ENCODE results near the gene KIF11.

Gene KIF11

DNA sequence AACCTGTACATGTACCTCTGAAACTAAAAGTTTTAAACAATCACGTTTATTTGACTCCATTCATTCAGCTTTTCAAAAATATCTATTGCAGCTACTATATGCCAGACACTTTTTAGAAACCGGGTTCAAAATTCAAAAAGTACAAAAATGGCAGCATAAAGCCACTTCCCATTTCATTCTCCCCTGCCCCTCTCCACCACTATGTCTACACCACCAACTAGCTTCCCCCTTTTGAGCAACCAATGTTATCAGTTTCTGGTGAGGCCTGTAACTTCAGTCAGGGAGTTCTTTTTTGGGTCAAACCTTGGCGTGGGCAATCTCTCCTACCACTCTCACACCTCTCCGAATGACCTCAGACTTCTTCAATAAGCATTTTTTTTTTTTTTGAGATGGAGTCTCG is 85.3 kb downstream of the KIF11 start:
- no peak for DNase-seq (ENCODE audit: low spot score)

DNA sequence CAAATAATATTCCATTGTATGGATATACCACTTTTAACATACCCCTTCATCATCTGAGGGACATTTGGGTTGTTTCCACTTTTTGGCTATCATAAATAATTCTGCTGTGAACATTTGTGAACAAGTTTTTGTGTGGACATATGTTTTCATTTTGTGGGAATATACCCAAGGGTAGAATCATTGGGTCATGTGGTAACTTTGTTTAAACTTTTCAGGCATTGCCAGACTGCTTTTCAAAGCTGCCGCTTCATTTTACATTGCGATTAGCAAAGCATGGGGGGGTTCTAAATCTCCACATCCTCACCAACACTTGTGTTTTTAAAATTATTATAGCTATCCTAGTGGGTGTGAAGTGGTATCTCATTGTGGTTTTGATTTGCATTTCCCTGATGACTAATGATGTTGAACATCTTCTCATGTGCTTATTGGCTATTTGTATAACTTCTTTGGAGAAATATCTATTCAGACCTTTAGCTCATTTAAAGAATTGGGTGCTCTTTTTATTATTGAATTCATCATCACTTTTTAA is 88.4 kb downstream of the KIF11 start:
- DNase-seq (ENCODE audit: low spot score) = no peak

DNA sequence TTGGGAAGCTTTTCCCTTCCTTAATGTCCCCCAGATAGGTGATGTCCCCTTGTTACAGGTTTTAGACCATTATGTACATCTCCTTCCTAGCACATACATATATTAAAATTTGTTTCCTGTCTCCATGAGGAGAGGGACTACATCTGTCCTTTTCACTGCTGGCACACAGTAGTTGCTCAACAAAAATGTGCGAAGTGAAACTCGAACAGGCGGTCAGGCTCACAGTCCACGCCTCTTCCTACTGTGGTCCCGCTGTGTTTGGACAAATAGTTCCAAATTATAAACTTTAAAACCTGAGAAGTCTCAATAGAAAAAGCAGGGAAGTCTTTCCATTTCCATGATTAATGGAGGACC is 95.6 kb downstream of the KIF11 start:
- DNase-seq (ENCODE audit: low spot score) = no peak

DNA sequence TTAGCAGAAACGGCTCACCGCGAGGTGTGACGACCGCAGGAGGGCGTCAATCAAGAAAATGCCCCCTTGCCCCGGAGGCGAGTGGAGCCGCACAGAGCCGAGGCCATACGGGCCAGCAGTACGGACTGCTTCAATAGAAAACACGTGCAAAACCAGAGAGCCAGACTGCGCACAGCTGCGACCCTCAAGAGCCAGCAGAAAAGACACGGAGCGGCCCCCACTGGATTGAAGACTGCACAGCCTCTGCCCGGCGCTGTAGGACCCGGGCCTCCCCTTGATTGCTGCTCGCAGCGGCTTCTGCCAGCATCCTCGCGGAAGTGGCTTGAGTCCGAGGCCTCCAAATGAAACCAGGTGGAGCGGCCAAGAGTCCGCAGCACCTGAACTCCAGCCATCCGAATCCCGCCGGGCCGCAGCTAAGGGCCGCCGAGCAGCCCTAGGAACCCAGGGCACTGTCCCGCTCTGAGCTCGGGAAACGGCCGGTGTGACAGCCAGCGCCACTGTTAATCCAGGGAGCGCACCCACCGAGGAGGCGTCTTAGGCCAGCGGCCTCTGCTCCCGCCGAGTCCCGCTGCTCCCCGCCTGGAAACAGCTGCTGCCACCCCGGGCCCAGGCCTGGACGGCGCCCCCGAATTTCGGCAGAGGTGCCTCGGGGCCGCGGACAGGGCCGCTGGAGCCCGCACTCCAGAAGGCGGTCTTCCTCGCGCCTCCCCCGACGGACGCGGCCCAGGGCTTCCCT is 96.2 kb downstream of the KIF11 start:
- DNase-seq (ENCODE audit: low spot score) = peak; percentile 29

DNA sequence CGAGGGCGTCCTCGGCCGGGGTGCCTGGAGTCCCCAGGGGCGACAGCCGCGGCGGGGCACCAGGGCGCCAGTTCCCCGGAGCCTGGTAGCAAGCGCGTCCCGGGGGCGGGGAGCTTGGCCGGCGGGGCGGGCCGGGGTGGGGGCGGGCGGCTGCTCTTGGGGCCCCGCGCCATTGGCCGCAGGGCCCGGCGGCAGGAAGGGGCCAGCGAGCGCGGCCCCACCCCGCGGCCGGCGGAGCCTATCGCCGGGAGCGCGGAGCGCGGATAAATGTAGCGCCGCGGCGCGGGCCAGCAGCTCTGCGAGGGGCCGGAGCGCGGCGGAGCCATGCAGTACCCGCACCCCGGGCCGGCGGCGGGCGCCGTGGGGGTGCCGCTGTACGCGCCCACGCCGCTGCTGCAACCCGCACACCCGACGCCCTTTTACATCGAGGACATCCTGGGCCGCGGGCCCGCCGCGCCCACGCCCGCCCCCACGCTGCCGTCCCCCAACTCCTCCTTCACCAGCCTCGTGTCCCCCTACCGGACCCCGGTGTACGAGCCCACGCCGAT is 96.8 kb downstream of the KIF11 start, which contains the start of gene HHEX:
Gene HHEX, plus strand, starts transcription at position 293 of the 548 bp plus-strand sequence. Its CDS starts 32 bp downstream, at position 325.
- peak; percentile 79 for DNase-seq (ENCODE audit: low spot score)

DNA sequence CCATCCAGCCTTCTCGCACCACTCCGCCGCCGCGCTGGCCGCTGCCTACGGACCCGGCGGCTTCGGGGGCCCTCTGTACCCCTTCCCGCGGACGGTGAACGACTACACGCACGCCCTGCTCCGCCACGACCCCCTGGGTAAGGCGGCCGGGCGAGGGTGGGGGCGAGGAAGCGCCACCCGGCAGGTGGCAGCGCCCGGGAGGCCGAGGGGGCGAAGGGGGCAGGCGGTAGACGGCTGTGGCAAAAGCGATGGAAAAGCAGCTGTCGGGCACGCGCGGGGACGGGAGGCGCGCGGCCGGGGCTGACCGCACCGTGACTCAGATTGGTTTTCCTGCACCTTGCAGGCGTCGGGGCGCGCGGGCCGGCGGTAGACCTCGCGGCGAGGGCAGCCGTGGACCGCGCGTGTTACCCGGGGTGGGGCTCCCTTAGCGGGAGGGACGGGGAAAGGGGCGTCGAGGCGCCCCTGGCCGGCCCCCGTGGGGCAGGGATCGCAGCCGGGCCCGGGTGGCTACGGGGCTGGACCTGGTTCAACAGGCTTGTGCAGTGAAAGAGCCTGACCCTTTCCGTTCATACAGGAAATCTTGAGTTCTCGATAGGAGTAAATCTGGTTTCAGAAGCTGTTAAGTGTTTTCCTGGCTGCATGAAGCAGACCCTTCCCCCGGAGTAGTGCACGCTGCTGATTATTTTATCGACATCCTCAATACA is 97.4 kb downstream of the KIF11 start:
- DNase-seq (ENCODE audit: low spot score) = peak; percentile 66

DNA sequence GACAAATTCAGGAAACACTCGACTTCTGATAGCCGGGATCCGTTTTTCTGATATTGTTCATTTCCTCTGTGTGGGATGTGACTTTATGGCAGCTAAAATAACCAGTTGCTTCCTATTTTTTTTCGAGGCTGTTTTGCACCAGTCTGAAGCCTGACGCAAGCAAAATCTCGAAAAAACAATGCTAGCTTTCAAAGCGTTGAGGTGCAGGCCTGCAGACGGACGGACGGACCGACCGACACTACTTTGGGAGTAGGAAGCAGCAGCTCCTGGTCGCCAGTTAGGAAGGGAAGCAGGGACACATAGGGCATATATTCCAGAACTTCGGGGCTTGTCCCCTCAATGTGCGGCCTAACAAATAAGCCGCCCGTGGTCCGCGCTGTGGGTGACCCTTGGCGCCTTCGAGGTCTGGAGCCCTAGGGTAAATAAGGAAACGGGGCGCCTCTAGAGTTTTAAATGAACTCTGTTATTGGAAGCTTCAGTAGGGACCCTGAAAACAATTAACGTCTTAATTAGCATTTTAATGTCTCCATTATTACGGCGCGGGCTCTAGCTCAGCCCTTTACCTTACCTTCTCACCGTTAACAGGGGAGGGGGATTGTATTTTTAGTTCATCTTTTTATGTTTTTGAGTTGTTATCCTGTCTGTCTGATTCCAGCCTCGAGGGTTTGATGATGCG is 98.1 kb downstream of the KIF11 start:
- no peak for DNase-seq (ENCODE audit: low spot score)

DNA sequence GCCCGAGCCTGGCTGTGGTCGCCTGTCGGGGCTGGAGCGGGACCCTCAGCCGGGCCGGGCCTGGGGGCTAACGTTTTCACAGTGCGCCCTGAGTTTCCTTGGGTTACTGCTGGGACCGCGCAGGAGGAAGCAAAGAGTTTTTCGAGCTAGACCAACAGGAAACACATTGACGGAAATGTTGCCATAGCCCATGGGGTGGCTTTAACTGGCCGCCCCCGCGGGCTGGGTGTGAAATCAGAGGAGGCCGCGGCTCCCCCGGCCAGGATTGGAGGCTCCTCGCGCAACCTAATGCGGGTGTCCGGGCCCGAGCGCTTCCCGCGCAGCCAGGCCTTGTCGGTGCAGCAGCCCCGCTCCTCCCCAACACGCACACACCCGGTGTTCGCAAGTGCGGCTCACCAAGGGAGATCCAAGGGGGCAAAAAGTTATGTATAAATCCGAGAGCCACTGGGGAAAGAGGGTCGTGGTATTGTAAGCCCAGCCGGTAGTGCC is 98.7 kb downstream of the KIF11 start:
- DNase-seq (ENCODE audit: low spot score) = no peak

DNA sequence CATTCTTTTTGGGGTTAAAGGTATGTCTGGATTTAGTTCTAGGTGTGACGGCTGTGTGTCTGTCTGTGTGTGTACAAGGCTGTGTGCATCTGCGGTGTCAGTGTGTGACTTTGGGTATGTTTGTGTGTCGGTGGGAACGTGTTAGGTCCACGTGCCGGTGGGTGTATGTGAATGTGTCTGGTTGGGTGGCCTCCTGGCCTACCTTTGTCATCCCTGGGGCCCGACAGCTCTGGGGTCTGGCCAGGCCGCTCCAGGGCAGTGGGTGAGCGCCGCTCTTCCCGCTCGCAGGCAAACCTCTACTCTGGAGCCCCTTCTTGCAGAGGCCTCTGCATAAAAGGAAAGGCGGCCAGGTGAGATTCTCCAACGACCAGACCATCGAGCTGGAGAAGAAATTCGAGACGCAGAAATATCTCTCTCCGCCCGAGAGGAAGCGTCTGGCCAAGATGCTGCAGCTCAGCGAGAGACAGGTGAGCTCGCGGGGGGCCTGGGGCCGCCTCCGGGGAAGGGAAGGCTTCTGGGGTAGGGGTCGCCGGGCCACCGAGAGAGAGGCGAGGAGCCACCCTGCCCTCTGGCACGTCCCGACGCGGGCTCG is 99.2 kb downstream of the KIF11 start:
- DNase-seq (ENCODE audit: low spot score) = no peak

DNA sequence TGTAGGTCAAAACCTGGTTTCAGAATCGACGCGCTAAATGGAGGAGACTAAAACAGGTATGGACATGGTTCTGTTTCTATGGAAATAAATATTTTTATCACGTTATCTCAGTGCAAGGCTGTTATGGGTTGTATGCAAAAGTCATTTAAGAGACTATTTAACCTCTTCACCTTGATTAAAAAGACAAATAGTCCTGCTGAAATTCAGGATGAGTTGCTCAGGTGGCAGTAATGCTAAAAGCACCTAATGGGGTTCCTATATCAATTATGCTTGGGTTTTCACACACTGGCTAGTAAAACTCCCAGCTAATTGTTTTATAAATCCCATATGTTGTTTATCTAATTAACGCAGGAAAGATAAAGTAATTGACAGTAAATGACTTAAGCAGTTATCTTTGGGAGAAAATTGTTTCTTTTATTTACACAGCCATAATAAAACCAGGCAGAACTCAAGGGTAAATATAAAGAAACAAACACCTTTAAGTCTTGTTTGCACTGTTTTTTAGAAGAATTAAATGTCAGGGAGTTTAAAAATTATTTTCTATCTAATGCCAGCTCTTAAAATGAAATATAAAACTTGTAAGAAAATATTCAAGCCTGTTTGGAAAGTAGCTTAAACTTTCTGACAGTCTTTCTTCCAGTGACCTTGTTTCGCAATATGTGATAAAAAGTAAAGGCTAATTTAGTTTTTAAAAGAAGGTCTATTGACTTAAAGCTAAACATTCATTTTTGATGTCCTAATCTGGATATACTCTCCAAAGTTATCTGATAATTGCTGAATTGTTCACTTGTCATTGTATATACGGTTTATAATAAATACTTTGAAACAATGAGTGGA is 100.0 kb downstream of the KIF11 start:
- DNase-seq (ENCODE audit: low spot score) = no peak

DNA sequence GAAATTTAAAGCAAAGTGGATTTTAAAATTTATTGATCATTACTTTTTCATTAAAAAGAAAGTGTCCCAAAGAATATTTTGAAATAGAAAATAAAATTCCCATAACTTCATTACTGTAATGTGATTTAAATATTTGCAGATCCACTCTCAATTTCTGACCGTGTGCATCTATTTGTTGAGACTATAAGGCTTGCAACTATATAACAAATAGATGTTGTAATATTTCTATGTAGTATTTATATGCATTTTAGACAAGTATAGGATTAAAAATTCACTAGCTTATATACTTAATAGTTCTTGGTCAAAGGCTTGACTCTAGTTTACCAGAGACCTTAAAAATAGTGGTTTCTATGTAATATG is 100.6 kb downstream of the KIF11 start:
- DNase-seq (ENCODE audit: low spot score) = no peak

DNA sequence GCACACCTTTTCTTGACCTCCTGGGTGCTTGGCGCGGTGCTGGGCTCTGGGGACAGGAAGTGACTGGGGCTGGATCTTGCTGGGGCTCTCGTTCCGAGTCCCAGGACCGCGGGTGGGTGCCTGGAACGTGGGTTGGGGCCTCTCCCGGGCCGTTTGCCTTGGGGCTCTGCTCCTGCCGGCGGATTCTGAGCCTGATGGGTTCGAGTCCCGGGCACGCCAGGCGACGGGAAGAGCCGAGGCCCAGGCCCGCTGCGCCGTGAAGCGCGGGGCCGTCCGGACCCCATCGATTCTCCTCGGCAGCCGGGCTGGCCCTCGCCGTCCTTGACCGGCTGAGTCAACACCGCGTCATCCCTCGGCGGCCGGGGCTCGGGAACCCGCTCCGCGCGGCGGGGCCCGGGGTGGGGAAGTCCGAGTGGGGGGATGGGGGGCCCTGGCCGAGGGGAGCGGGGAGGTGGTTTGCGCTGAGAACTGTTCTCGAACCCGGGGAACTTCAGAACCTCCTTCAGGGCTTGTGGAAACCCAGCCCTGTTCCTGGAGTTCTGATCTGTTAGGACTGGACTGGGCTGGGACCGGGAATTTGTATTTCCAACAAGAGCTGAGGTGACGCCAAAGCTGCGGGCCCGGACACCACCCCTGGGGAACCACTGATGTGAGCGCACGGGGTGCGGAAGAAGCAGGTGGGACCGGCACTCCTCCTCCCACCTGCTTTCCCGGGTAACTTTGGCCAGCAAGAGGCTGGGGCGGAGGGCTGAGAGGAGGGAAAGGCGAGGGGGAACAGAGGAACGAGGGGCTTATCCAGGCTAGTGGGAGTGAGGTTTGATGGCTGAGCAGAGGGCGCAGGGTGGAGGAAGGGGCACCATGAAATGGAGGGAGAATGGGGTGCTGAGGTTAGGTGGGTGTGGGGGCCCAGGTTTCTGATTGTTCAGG is 103.0 kb downstream of the KIF11 start:
- peak; percentile 60 for DNase-seq (ENCODE audit: low spot score)

DNA sequence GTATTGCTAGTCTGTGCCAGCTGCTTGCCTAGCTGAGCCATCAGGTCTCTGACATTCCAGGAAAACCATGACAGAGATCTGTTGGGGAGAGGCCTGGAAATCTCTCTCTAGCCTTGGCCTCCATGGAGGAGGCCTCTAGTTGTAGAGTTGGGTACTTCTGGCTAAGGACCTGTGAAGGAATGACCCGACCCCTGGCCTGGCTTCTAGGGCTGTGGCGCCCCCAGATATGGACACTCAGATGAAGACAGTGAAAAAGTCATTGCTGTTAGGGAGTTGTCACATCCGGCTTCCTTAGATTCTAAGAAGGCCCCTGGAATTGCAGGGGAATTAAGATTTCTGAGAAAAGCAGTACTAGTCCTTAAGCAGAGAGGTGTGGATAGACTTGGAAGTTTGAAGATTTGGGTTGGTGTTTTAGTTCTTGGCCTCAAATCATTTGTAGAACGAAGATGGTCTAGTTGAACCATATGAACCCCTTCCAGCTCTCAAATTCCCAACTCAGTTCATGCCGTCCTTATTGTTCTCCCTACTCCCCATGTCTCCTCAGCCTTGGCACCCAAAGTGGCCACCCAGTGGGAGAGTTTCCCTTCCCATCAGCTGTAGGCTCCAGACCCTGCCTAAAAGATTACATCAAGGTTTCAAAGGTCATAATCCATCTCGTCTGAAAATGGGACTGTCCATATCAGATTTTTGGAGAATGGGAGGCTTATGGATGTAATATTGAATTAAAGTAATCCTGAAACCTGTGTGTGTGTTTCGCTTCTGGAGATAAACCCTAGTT is 103.9 kb downstream of the KIF11 start:
- DNase-seq (ENCODE audit: low spot score) = no peak

DNA sequence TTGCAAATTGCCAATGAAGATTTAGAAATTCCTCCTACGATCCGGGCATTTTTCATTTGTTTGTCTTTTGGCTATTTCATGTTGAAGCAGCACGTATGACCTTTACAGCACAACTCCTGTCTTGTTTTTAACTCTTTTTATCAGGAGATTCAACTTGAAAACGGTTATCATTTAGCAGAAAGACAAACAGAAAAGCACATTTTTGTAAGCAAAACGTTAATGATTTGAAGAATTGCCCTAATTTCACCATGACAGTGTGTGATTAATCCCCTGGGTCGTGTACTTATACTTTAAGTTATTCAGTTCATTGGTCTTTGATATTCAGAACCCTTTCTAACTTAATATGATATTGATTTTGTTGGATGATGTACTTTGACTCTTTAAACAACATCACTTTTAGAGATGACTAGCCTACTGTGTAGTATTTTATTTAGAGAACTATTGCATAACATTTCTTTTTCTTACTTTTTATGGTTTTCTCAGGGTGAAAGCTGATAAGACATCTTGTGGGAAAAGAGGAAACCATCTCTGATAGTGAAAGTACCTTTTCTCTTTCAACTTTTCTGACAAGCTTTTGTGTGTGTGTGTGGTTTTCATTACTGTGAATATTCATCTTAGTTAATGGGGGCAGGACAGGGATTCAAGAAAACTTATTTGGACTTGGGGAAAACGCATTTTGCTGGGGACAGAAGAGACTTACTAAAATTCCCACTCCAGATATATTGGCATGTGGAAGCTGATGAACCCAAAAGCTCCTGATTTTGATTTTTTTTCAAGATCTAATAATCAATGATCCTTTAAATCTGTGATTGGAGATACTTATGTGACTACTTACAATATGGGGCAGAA is 105.0 kb downstream of the KIF11 start:
- no peak for DNase-seq (ENCODE audit: low spot score)

DNA sequence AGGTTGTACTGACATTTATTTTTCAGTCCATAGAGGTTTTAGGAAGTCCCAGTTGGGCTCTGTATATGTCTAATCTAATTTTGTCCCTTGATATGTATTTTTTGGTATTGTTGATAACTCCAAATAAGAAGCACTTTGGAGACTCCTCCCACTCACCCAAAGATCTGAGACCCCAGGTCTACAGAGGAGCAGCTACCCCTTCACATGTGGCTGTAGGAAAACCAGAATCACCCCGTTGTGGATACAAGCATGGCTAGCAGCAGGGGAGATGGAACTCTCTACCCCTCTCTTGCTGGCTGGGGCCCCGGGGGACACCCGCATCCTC is 106.2 kb downstream of the KIF11 start:
- no peak for DNase-seq (ENCODE audit: low spot score)

DNA sequence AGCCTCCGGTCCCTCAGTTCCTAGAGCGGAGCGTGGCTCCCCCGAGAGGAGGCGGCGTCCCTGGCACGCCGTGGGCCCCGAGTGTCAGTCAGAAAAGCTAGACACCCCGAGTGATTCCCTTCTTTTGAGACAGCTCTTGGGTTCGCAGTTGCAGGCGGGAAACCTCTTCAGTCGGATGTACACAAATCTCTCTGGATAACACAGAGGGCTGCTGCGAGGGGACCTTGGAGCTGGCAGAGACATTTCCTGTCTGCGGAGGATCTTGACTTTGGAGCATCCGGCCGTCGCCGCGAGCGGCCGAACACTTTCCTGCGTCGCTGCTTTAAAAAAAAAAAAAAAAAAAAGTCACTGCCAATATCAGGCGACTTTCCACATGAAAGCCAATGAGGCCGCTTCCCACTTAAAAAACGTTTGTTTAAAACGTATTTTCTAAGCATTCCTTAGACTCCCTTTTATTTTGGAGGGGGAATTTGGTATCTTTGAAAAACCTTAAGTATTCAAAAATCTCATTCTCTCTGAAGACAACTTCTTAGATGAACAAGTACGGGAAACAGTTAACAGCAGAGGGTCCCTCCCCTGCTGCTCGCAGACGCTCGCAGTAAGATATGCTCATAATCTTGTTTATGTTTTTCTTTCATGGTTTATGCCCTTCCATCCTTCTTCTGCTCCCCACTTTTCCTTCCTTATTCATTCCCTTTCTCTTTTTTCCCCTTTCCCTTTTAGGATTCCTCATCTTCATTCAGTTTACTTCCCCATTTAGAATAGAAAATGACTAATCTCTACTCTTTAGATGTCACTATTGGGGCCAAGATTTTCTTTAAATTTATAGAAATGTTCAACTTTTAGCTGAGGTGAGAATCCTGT is 106.8 kb downstream of the KIF11 start:
- DNase-seq (ENCODE audit: low spot score) = peak; percentile 68

DNA sequence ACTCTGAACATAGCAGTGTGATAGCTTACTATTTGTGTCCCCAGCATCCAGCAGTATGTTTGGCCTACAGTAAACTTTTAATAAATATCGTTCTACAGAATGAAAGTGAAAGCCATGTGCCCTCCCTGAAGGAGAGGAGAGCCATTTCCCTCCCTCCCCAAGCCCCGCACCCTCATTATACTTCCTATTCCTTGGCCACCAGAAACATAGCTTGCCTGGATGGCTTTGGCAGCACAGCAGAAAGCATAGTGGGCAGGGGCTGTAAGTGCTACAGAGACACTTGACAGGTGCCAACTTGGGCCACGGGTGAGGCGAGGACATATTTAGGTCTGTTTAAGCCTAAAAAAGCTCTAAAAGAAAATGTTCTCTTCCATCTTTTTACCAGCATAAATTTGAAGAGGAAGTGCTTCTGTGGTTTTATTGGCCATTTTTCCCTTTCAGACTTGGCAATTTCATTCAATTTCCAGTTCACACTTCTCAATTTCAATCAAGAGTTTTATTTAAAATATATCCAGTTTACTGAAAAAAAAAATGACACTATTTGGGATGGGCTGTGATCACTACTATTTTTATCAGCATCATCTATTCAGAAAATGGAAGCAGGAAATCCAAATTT is 109.5 kb downstream of the KIF11 start:
- no peak for DNase-seq (ENCODE audit: low spot score)
